SK-N-SH treated with all-trans-retinoic acid at 6 μM for 48 hours (cell line): Measurements from ENCODE around the gene CACHD1.

ENCODE experiments used
- ATAC-seq: fragments of 200-7000 bp; cut with Tn5 transposase; 3 replicates; pipeline ENCODE4 v1.9.1; 2020; ENCODE audit warnings: mild to moderate bottlenecking, moderate library complexity
- ARNTL ChIP-seq: fragments of 450-650 bp; formaldehyde crosslinking; IDR thresholded peaks from 2 replicates; pipeline ENCODE4 v1.5.0; 2020; ENCODE audit warnings: low read depth, mild to moderate bottlenecking, moderate library complexity, borderline replicate concordance
- BACH2 ChIP-seq: fragments of 250-450 bp; sonication (Bioruptor Pico); IDR thresholded peaks from 2 replicates; pipeline ENCODE4 v1.9.0; 2021; ENCODE audit warnings: mild to moderate bottlenecking, borderline replicate concordance
- CSDC2 ChIP-seq: fragments of 250-450 bp; sonication (Bioruptor Pico); IDR thresholded peaks from 2 replicates; pipeline ENCODE4 v1.5.0; 2020; ENCODE audit warnings: mild to moderate bottlenecking, moderate library complexity
- ESRRG ChIP-seq: fragments of 250-450 bp; sonication (Bioruptor Pico); IDR thresholded peaks from 2 replicates; pipeline ENCODE4 v1.6.1; 2021; ENCODE audit warnings: mild to moderate bottlenecking
- GLIS3 ChIP-seq: fragments of 250-450 bp; sonication (Bioruptor Pico); IDR thresholded peaks from 2 replicates; pipeline ENCODE4 v1.5.0; 2020; ENCODE audit warnings: mild to moderate bottlenecking, moderate library complexity
- ISL1 ChIP-seq: fragments of 250-450 bp; sonication (Bioruptor Pico); IDR thresholded peaks from 2 replicates; pipeline ENCODE4 v2.1.2; 2022; ENCODE audit warnings: mild to moderate bottlenecking, moderate library complexity
- OSR1 ChIP-seq: fragments of 250-450 bp; sonication (Bioruptor Pico); IDR thresholded peaks from 2 replicates; pipeline ENCODE4 v1.8.0; 2022; ENCODE audit warnings: moderate library complexity, mild to moderate bottlenecking, inconsistent platforms
- PPARA ChIP-seq: fragments of 250-450 bp; sonication (Bioruptor Pico); IDR thresholded peaks from 2 replicates; pipeline ENCODE4 v1.5.0; 2020; ENCODE audit warnings: mild to moderate bottlenecking, borderline replicate concordance
- RARB ChIP-seq: fragments of 250-450 bp; sonication (Bioruptor Pico); IDR thresholded peaks from 2 replicates; pipeline ENCODE4 v1.8.0; 2021; ENCODE audit warnings: mild to moderate bottlenecking, moderate library complexity
- TCF4 ChIP-seq: fragments of 250-450 bp; sonication (Bioruptor Pico); IDR thresholded peaks from 2 replicates; pipeline ENCODE4 v1.8.0; 2021; ENCODE audit warnings: mild to moderate bottlenecking, moderate library complexity, borderline replicate concordance
- TOX ChIP-seq: fragments of 250-450 bp; sonication (Bioruptor Pico); IDR thresholded peaks from 2 replicates; pipeline ENCODE4 v1.8.0; 2021; ENCODE audit warnings: mild to moderate bottlenecking, moderate library complexity, borderline replicate concordance
- ZC3H10 ChIP-seq: fragments of 250-450 bp; sonication (Bioruptor Pico); IDR thresholded peaks from 2 replicates; pipeline ENCODE4 v1.5.1; 2021; ENCODE audit warnings: mild to moderate bottlenecking, moderate library complexity
- ZFP3 ChIP-seq: fragments of 250-450 bp; sonication (Bioruptor Pico); IDR thresholded peaks from 2 replicates; pipeline ENCODE4 v1.5.0; 2020; ENCODE audit warnings: mild to moderate bottlenecking, moderate library complexity
- ZNF565 ChIP-seq: fragments of 450-650 bp; formaldehyde crosslinking; conservative IDR thresholded peaks from 2 replicates; pipeline ENCODE4 v1.5.0; 2020; ENCODE audit warnings: low read depth, mild to moderate bottlenecking, moderate library complexity
- ZNF8 ChIP-seq: fragments of 450-650 bp; formaldehyde crosslinking; IDR thresholded peaks from 2 replicates; pipeline ENCODE4 v1.5.0; 2020; ENCODE audit warnings: mild to moderate bottlenecking, moderate library complexity
- TF ChIP-seq, protein P1 (sequence below): fragments of 250-450 bp; sonication (Bioruptor Pico); IDR thresholded peaks from 2 replicates; pipeline ENCODE4 v1.5.1; 2020; ENCODE audit warnings: low read depth, mild to moderate bottlenecking, moderate library complexity
- TF ChIP-seq, protein P2 (sequence below): fragments of 250-450 bp; sonication (Bioruptor Pico); IDR thresholded peaks from 2 replicates; pipeline ENCODE4 v1.8.0; 2021; ENCODE audit warnings: low read depth, mild to moderate bottlenecking, moderate library complexity, borderline replicate concordance
- TF ChIP-seq, protein P3 (sequence below): fragments of 250-450 bp; sonication (Bioruptor Pico); IDR thresholded peaks from 2 replicates; pipeline ENCODE4 v1.8.0; 2020; ENCODE audit warnings: mild to moderate bottlenecking, moderate library complexity, borderline replicate concordance
- TF ChIP-seq, protein P4 (sequence below): fragments of 250-450 bp; sonication (Bioruptor Pico); IDR thresholded peaks from 2 replicates; pipeline ENCODE4 v1.5.1; 2021; ENCODE audit warnings: mild to moderate bottlenecking, moderate library complexity

Gene CACHD1

DNA sequence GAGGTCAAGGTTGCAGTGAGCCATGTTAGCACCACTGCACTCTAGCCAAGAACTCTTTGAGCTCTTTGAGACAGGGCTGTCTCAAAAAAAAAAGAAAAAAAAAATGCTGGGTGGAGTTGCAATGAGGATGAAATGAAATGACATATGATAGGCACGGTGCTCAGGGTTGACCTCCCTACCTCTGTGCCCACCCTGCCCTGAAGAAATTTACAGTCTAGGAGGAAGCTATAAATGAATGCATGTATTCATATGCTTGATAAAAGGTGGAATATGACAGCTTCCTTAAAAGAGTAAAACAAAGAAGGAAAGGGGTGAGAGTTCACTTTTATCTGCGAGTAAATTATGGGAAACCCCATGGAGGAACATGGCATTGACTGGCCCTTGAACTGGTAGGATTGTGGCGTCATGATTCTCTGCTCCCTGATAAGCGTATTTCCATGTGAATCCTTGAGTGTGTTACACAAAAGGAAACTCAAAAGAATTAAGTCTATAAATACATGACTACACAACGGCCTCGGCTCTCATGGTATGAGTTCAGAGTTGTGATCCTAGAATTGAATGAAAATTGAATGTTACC, 215.9 kb downstream of the CACHD1 start (continued):
- TF ChIP-seq BACH2 = no peak
- TF ChIP-seq ZNF565 (CRISPR knock-in tag) = no peak
- TF ChIP-seq ZC3H10 = no peak
- TF ChIP-seq, all 23 proteins: peak for 0

DNA sequence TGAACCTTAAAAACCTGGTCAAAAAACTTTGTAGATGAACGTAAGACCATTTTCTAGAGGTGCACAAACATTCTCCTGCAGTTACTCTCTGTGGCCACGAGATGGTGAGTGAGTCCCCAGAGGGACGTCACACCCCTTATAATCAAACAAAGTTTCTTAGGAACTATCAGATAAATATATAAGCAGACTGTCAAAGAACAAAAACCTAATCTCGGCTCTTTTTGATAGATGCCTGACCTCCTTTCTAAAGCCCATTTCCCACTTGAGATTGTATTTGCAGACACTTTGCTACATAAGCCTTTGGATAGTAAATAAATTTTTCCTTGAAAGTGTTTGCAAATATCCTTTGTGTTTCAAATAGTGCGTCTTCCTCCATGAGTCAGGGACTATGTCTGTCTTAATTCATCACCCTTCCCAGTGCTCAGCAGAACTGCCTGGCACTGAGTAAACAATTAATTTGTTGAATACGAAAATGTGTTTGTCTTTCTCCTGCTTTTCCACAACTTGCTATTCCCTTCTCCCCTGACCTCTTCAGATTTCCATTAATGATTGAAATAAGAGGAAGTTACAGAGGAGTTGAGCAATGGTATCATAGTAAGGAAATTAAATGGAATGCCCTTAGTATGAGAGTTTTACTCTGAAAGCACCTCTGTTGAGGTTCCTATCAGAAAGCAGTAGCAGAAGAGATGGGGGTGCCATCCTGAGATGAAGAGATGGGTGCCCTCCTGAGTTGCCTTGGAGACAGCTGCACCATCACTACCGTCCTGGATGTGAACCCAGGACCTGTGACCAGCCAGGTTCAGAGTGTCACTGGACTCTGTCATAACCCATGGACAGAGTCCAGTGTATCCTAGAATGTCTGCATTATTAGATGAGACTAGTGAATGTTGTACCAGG, 217.1 kb downstream of the CACHD1 start:
- ATAC-seq = peak; percentile 87
- TF ChIP-seq BACH2 (no peak), TCF4 (CRISPR knock-in tag) (no peak), ZFP3 (CRISPR knock-in tag) (no peak), TOX (CRISPR knock-in tag) (no peak), GLIS3 (CRISPR knock-in tag) (no peak), ZNF8 (CRISPR knock-in tag) (no peak), PPARA (no peak), ESRRG (CRISPR knock-in tag) (no peak), ZC3H10 (no peak), ZNF565 (CRISPR knock-in tag) (no peak), CSDC2 (CRISPR knock-in tag) (no peak), ISL1 (CRISPR knock-in tag) (no peak)
- TF ChIP-seq, protein P1, sequence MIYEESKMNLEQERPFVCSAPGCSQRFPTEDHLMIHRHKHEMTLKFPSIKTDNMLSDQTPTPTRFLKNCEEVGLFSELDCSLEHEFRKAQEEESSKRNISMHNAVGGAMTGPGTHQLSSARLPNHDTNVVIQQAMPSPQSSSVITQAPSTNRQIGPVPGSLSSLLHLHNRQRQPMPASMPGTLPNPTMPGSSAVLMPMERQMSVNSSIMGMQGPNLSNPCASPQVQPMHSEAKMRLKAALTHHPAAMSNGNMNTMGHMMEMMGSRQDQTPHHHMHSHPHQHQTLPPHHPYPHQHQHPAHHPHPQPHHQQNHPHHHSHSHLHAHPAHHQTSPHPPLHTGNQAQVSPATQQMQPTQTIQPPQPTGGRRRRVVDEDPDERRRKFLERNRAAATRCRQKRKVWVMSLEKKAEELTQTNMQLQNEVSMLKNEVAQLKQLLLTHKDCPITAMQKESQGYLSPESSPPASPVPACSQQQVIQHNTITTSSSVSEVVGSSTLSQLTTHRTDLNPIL = no peak
- TF ChIP-seq, protein P2, sequence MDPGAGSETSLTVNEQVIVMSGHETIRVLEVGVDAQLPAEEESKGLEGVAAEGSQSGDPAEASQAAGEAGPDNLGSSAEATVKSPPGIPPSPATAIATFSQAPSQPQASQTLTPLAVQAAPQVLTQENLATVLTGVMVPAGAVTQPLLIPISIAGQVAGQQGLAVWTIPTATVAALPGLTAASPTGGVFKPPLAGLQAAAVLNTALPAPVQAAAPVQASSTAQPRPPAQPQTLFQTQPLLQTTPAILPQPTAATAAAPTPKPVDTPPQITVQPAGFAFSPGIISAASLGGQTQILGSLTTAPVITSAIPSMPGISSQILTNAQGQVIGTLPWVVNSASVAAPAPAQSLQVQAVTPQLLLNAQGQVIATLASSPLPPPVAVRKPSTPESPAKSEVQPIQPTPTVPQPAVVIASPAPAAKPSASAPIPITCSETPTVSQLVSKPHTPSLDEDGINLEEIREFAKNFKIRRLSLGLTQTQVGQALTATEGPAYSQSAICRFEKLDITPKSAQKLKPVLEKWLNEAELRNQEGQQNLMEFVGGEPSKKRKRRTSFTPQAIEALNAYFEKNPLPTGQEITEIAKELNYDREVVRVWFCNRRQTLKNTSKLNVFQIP (CRISPR knock-in tag) = no peak
- TF ChIP-seq, protein P3, sequence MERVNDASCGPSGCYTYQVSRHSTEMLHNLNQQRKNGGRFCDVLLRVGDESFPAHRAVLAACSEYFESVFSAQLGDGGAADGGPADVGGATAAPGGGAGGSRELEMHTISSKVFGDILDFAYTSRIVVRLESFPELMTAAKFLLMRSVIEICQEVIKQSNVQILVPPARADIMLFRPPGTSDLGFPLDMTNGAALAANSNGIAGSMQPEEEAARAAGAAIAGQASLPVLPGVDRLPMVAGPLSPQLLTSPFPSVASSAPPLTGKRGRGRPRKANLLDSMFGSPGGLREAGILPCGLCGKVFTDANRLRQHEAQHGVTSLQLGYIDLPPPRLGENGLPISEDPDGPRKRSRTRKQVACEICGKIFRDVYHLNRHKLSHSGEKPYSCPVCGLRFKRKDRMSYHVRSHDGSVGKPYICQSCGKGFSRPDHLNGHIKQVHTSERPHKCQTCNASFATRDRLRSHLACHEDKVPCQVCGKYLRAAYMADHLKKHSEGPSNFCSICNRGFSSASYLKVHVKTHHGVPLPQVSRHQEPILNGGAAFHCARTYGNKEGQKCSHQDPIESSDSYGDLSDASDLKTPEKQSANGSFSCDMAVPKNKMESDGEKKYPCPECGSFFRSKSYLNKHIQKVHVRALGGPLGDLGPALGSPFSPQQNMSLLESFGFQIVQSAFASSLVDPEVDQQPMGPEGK (CRISPR knock-in tag) = no peak
- TF ChIP-seq, protein P4, sequence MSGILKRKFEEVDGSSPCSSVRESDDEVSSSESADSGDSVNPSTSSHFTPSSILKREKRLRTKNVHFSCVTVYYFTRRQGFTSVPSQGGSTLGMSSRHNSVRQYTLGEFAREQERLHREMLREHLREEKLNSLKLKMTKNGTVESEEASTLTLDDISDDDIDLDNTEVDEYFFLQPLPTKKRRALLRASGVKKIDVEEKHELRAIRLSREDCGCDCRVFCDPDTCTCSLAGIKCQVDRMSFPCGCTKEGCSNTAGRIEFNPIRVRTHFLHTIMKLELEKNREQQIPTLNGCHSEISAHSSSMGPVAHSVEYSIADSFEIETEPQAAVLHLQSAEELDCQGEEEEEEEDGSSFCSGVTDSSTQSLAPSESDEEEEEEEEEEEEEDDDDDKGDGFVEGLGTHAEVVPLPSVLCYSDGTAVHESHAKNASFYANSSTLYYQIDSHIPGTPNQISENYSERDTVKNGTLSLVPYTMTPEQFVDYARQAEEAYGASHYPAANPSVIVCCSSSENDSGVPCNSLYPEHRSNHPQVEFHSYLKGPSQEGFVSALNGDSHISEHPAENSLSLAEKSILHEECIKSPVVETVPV (CRISPR knock-in tag) = no peak
- TF ChIP-seq, all 23 proteins: peak for 0

DNA sequence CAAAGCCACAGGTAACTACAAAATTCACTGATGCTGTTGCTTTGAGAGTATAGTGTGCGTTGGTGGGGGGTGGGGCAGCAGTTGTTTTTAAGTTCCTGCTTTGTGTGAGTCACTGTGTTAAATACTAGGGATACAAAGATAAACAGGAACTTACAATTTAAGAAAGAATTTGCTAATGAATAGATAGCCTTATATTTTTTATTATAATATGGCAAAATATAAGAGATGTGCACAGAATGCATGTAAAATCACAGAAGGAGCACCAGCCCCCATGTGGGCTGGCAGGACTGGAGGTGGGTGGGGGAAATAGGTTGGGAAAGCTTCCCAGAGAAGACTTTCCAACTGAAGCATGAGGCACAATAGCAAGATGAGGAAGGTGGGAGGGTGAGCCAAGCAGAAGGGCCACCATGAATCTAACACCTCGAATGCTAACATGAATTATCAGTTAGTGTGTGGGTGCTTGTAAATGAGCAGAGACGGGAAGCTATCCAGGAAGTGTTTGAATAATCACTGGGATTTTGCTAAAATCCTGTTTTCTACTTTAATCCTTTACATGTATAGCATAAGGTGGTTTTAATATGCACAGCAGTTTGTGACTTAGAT, 217.9 kb downstream of the CACHD1 start:
- ATAC-seq = no peak
- no peak for TF ChIP-seq ZNF565 (CRISPR knock-in tag)
- TF ChIP-seq, all 23 proteins: peak for 0

DNA sequence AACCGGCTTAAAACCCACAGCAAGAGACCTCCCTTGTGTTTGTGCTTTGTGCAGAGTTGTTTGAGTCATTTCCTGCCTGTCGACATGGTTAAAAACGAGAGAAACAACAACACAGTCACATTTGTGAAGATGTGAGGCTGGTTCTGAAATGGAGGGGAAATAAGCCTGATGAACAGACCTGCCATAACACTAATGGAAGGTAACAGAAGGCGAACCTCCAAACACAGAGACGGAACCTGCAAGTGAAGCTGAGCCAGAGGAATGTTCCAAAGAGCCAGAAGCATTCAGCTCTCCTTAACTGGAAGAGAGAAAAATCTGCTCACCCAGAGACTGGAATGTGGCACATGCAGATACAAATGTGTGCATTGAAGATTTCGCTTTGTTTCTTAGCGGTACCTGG, 221.7 kb downstream of the CACHD1 start:
- TF ChIP-seq, protein P2 (CRISPR knock-in tag) = no peak
- TF ChIP-seq, protein P3 (CRISPR knock-in tag) = no peak
- TF ChIP-seq ZNF8 (CRISPR knock-in tag) (no peak), RARB (CRISPR knock-in tag) (no peak), ZC3H10 (no peak), ARNTL (CRISPR knock-in tag) (no peak), OSR1 (CRISPR knock-in tag) (no peak)
- peak; percentile 50; the same call in 2 of the 3 replicates for ATAC-seq
